ENCODE measurements around the gene RPL4. TPM values are rescaled to one million over a fixed set of nuclear protein-coding genes. Genes with fewer than 3 reads are reported as not detected.

The RPL4 gene
- total and polyA plus RNA-seq, 2 donors from 2014 or later, result 1,774 to 2,001 TPM

DNA sequence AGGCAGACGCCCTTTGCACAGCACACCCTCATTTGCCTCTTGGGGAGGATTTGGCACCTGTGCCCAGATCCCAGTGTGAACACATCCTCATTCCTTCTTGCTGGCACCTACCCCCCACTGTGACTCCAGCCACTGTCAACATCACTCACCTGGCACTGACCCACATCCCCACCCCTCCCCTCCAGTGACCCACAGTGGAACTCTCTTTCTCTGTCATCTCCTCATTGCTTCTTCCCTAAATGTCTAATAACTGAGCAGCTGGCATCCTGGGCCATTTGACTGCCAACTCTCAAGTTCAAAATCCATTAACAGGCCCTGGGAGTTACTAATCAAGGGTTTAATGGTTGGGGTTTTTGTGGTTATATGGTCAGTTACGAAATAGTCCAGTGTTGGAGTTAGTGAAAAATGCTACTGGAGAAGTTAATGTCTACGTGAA is 21.5 kb downstream of the RPL4 start:
- TF ChIP-seq, protein P1, sequence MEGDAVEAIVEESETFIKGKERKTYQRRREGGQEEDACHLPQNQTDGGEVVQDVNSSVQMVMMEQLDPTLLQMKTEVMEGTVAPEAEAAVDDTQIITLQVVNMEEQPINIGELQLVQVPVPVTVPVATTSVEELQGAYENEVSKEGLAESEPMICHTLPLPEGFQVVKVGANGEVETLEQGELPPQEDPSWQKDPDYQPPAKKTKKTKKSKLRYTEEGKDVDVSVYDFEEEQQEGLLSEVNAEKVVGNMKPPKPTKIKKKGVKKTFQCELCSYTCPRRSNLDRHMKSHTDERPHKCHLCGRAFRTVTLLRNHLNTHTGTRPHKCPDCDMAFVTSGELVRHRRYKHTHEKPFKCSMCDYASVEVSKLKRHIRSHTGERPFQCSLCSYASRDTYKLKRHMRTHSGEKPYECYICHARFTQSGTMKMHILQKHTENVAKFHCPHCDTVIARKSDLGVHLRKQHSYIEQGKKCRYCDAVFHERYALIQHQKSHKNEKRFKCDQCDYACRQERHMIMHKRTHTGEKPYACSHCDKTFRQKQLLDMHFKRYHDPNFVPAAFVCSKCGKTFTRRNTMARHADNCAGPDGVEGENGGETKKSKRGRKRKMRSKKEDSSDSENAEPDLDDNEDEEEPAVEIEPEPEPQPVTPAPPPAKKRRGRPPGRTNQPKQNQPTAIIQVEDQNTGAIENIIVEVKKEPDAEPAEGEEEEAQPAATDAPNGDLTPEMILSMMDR (IDR thresholded peaks at IDR 0.05; ENCODE audit: borderline replicate concordance, extremely low read depth, insufficient read depth), result no peak
- peaks cover 0 to 2% (median 0%) of the 10 kb centered on the region in 3 donors for H3K4me1 ChIP-seq (ENCODE audit: control insufficient read depth in 2 of 3, insufficient read depth in 2 of 3, low read depth in 1 of 3, low read length in 3 of 3)
- FAIRE-seq (no peak), DNase-seq (no peak)
- no peak overlapping the region for H3K27ac ChIP-seq (ENCODE audit: low read depth in 2 of 2, low read length in 2 of 2)
- peaks cover 4 to 5% (median 4%) of the 10 kb centered on the region in 3 donors for H3K36me3 ChIP-seq (ENCODE audit: control insufficient read depth in 2 of 3, insufficient read depth in 3 of 3, low read length in 3 of 3)
- no peaks in the 10 kb centered on the region for H3K9me3 ChIP-seq (ENCODE audit: control insufficient read depth in 2 of 3, insufficient read depth in 1 of 3, low read length in 3 of 3)
- no peak overlapping the region for H3K9ac ChIP-seq (ENCODE audit: low read length in 3 of 3)
- H3K4me3 ChIP-seq (ENCODE audit: low read length in 3 of 3), result no peak overlapping the region
- intact Hi-C loops (cut with DNase I), result no loop called here
- no peaks in the 10 kb centered on the region for H3K27me3 ChIP-seq (ENCODE audit: control insufficient read depth, insufficient read depth, low read length)

DNA sequence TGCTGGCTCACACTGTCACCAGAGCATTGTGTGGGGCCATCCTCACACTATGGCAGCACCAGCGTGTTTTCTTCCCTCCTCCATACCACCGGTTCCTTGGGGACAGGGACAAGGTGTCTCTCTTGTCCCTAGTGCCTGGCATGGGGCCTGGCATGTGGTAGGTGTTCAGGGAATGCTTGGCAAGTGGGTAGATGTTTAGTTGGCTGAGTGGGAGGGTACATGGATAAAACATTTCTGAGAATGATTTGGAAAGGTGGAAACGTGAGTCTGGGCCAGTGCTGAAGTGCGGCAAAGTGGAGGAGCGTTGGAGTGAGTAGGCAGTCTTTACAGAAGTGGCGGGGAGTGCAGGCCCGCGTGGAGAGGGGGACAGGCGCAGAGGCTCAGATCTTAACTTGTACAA is 22.1 kb downstream of the RPL4 start:
- peaks cover 0 to 2% (median 0%) of the 10 kb centered on the region in 3 donors for H3K4me1 ChIP-seq (ENCODE audit: control insufficient read depth in 2 of 3, insufficient read depth in 2 of 3, low read depth in 1 of 3, low read length in 3 of 3)
- H3K27me3 ChIP-seq (ENCODE audit: control insufficient read depth, insufficient read depth, low read length), result no peaks in the 10 kb centered on the region
- no peak overlapping the region for H3K27ac ChIP-seq (ENCODE audit: low read depth in 2 of 2, low read length in 2 of 2)
- TF ChIP-seq, protein P1 (IDR thresholded peaks at IDR 0.05; ENCODE audit: borderline replicate concordance, extremely low read depth, insufficient read depth), result no peak
- DNase-seq, result no peak
- no peaks in the 10 kb centered on the region for H3K9me3 ChIP-seq (ENCODE audit: control insufficient read depth in 2 of 3, insufficient read depth in 1 of 3, low read length in 3 of 3)
- no peak overlapping the region for H3K4me3 ChIP-seq (ENCODE audit: low read length in 3 of 3)
- FAIRE-seq, result no peak
- H3K36me3 ChIP-seq (ENCODE audit: control insufficient read depth in 2 of 3, insufficient read depth in 3 of 3, low read length in 3 of 3), result peaks cover under 1 to 4% (median 2%) of the 10 kb centered on the region in 3 donors
- intact Hi-C loops (cut with DNase I), result no loop called here
- no peak overlapping the region for H3K9ac ChIP-seq (ENCODE audit: low read length in 3 of 3)

- Histone ChIP-seq H3K9me3 (ENCODE audit: control insufficient read depth in 2 of 3, insufficient read depth in 1 of 3, low read length in 3 of 3) (no peaks in the 10 kb centered on the region), H3K9ac (ENCODE audit: low read length in 3 of 3) (no peak overlapping the region), H3K4me1 (ENCODE audit: control insufficient read depth in 2 of 3, insufficient read depth in 2 of 3, low read depth in 1 of 3, low read length in 3 of 3) (peaks cover 0 to 2% (median 0%) of the 10 kb centered on the region in 3 donors), H3K36me3 (ENCODE audit: control insufficient read depth in 2 of 3, insufficient read depth in 3 of 3, low read length in 3 of 3) (peaks cover 0 to 4% (median 2%) of the 10 kb centered on the region in 3 donors), H3K27me3 (ENCODE audit: control insufficient read depth, insufficient read depth, low read length) (no peaks in the 10 kb centered on the region), H3K27ac (ENCODE audit: low read depth in 2 of 2, low read length in 2 of 2) (no peak overlapping the region), H3K4me3 (ENCODE audit: low read length in 3 of 3) (no peak overlapping the region)
- no peak for DNase-seq
- TF ChIP-seq, protein P1 (IDR thresholded peaks at IDR 0.05; ENCODE audit: borderline replicate concordance, extremely low read depth, insufficient read depth), result no peak
- no peak for FAIRE-seq
- intact Hi-C loops (cut with DNase I), result no loop called here
Measured at GRCh38 chr15:66481107-66481856, 23.4 kb downstream of the RPL4 start.

Measured in kidney (tissue), 14 donors.